ENCODE results near the gene OR51E1.

Gene OR51E1

DNA sequence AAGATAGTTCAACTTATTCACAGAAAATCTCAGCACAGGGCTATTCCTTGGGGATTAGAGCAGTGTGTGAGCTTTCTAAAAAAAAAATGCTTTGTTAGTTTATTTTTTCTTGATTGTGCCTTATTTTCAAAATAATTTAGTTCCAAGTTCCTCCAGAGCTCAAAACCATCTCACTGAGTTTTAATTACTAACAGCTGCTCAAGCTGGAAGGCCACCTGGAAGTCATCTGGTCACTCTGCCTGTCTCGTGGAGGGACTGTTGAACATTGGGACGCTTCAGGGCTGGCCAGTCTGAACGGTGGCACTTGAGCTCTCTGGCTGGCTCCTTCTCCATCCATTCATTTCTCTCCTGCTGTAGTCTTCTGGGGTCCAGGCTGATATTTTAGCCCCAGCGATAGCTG, 4.0 kb downstream of the OR51E1 start:
- DNase-seq (ENCODE audit: low read depth in 3 of 3), result no peak

GRCh38 chr11:4654635-4655369, 11.0 kb downstream of the OR51E1 start:
- no peak for DNase-seq (ENCODE audit: low read depth in 3 of 3)

DNA sequence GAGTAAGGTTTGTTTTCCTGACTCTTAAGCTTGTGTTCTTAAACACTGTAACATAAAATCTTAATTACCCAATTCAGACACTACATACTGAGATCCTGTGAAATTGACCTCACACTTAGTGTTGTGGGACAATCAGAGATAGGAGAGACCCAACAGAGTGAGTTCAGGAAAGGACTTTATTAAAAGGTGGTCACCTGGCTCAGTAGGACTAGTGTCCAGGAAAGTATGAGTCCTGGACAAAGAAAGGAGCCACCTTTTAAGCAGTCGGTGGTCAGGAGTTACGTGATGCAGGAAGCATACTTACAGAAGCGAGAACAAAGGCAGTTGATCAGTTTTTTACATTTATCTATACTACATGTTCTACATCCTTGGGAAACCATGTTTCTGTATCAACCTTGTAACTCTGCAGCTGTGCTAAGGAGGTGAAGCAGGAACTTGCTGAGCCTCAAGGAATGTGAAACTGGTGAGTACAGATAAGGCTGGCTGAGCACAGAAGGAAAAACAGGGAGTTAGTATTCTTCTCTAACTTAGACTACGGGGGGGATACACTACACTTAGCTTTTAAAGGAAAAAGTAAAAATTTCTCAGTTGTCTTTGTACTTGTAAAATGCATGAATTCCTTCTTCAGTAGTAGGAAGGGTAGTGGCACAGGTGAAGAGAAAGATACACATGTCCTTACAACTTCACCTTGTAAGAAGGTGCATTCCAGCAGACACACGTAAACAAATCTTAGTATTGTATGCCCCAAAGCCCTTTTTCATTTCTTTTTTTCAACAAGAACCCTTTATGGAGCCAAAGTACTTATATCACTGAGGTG, 15.1 kb downstream of the OR51E1 start:
- DNase-seq (ENCODE audit: low read depth in 3 of 3), result no peak

GRCh38 chr11:4662876-4663275, 19.1 kb downstream of the OR51E1 start:
- no peak for DNase-seq (ENCODE audit: low read depth in 3 of 3)

- DNase-seq (ENCODE audit: low read depth in 3 of 3), result no peak
Measured at GRCh38 chr11:4664183-4664582, 20.4 kb downstream of the OR51E1 start.

- no peak for DNase-seq (ENCODE audit: low read depth in 3 of 3)
Measured at GRCh38 chr11:4664786-4665185, 21.0 kb downstream of the OR51E1 start.

GRCh38 chr11:4665424-4665823, 21.6 kb downstream of the OR51E1 start:
- DNase-seq (ENCODE audit: low read depth in 3 of 3), result no peak

DNA sequence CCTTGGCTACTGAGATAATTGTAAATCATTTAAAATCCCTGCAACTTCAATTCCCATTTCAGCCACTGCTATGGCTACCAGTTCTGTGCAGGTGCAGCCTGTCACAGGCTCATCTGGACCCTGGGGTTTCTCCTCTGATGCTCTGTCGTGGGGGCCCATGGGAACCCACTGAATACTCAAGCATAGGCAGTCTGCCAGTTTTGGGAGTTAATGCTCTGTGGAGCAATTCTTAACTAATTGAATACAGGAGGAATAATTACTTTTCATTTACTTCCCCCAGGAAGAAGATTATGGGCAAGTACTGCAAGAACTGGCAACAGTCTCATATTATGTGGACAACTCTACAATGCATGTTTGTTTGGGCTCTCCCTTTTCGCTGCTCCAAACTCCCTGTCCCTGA, 28.0 kb downstream of the OR51E1 start:
- DNase-seq (ENCODE audit: low read depth in 3 of 3), result no peak

- DNase-seq (ENCODE audit: low read depth in 3 of 3), result no peak
Measured at GRCh38 chr11:4672470-4672869, 28.7 kb downstream of the OR51E1 start.

DNA sequence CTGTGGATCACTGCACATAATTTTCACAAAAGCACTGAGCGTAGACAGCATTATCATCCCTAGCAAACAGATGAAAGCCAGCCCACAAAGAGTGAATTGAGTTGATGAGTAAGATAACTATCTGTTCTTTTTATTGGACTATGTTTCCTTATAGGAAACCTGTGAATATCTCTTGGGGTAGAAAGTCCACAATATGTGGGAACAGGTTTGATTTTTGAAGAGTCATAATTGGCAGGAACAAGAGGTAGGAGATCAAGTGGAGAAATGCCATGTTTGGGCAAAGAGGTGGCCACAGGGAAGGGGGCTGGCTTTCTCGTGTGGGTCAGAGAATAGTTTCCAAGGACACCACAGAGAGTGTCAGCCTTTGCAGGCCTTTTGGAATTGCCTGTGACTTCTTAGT, 30.0 kb downstream of the OR51E1 start:
- DNase-seq (ENCODE audit: low read depth in 3 of 3), result no peak

DNA sequence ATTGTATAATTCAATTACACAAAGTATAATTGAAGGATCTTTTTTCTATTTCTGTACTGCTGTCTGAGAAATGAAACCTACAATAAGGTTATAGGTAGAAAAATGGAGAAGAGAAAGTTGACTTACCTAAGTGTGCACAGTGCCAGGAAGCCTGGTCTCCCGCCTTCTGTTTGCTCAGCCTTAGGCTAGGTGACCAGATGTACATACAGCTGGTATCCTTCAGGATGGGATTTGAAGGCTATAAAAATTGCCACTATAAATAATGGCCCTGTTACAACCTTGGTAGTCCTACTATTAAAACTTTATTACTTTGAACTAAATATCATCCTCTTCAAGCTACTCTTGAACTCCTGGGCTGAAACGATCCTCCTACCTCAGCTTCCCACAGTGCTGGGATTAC, 34.2 kb downstream of the OR51E1 start:
- no peak for DNase-seq (ENCODE audit: low read depth in 3 of 3)

DNA sequence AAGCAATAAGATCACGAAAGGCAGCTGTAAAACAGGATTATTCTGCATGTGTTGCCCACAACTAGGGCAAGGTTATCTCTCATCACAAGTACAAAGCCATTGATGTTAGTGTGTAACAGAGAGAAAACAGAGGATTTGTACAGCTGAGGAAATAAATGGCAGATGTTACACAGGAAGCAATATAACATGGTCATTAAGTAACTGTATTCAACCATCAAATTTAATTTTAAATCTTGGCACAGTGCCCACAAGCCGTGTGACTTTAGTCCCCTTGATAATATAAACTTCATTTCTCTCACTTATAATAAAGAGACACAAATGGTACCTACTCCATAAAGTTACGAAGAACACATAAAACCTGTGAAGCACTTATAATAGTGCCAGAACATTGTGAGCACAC, 36.6 kb downstream of the OR51E1 start:
- no peak for DNase-seq (ENCODE audit: low read depth in 3 of 3)

DNA sequence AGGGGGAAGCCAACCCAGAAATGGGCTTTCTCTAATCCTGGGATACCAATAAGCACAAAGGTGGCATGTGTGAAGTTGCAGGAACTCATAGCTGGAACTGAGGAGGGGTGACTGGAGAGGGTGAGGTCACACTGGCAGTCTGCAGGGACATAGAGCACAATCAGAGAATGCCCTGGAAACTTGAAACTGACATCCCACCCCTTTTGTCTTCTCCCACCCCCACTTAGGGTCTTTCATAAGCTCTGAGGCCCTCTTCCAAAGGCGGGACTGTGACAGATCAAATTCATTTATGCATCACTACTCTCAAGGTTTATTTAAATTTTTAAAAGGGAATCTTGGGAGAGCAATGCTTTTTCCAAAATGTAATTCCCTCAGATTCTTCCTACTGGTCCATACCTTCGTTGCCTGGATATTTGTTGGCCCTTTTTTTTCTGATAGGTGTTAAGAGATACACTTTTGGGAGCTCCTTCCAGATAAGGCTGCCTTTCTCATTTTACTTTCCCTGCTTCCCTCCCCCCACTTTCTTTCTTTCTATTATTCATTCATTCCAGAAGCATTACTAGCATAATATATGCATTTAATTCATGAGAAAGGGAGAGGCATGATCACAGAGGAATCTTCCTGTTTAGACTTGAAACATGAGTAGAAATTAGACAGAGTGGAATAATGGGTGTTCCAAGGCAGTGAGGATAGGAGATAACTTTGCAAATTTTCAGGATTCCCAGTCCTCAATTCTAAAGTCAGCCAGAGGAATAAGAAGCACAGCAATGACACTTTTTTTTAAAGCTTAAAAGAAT, 39.0 kb downstream of the OR51E1 start:
- DNase-seq (ENCODE audit: low read depth in 3 of 3), result no peak

DNA sequence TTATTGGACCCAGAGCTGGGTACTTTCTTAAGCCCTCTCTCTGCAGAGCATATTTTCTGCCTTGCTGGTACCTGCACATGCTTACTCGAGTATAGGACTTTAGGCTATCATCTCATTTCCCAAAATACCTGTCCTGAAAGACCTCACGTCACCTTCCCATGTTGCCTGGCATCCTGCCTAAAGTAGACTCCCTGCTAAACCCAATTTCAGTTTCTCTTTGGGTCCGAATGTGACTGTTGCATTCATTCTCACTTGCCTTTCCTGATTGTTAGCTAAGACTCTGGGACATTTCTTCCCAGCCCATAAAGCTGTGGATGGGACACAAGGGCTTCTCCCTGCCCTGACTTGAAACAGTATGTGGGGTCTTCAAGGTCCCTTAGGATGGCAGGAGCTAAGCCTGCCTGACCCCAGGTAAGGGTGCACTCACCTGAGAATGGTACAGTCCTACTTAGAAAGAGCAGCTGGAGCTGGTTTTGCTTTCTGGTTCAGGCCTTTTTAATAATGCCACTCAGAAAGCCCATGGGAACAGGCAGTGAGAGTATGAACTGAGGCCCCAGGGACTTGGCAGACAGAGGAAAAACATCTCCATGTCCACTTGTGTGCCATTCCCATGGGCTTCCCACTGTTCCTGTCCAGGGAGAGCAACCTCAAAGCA, 41.0 kb downstream of the OR51E1 start:
- no peak for DNase-seq (ENCODE audit: low read depth in 3 of 3)

- DNase-seq (ENCODE audit: low read depth in 3 of 3), result no peak
Measured at GRCh38 chr11:4695442-4695841, 51.7 kb downstream of the OR51E1 start.

DNA sequence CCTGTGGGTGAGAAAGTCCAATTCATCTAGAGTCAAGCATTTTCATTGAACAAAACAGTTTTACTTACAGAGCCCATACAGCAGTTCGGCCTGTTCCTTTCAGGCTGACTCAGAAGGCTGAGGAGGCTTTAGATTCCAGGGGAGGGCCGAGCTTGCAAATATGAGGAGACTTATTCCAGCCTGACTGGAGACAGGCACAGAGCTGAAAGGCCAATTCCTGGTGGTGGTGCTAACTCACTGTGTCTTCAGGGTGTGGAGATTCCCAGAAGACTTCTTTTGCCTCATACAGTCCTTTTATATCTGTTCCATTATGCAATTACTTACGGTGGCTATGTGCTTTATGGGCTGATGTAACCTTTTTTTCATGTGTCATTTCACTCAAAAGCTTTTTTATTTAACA, 53.8 kb downstream of the OR51E1 start, which contains the start of gene OR51E2:
TSS of gene OR51E2 (minus strand) at position 269 of the 400 bp plus-strand sequence. CDS start 15,142 bp downstream, outside the sequence.
- no peak for DNase-seq (ENCODE audit: low read depth in 3 of 3)

DNA sequence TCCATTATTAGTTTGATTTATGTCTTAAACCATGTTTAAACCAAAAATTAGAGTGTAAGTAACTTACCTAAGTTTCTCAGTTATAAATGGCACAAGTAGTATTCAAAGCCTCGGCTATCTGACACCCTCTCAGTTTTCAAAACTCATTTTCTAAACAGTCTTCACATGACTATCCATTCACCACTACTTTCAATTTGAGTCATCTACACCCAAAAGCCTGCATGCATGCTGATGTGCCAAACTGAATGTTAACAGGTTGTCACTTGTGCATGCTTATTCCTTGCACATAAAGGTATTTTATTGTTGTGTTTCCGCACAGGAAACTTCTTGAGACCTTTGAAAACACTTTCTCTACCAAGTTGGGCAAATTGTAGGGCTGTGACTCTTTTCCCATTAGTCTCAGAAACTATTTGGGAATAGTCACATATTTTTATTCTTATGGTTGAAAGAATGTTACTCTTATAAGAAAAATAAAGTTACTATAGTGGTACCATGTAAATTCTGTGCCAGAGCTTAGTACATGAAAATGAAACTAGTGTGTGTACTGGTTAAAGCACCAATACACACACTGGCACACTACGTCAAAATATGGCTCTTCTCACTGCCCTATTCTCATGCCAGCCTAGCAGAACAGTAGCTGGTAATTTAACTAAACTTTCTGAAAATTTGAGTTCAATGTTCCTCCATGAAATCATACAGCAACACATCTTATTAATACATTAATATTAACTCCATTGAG, 56.1 kb downstream of the OR51E1 start:
- DNase-seq (ENCODE audit: low read depth in 3 of 3), result no peak

- DNase-seq (ENCODE audit: low read depth in 3 of 3), result no peak
Measured at GRCh38 chr11:4700436-4700820, 56.6 kb downstream of the OR51E1 start.

DNA sequence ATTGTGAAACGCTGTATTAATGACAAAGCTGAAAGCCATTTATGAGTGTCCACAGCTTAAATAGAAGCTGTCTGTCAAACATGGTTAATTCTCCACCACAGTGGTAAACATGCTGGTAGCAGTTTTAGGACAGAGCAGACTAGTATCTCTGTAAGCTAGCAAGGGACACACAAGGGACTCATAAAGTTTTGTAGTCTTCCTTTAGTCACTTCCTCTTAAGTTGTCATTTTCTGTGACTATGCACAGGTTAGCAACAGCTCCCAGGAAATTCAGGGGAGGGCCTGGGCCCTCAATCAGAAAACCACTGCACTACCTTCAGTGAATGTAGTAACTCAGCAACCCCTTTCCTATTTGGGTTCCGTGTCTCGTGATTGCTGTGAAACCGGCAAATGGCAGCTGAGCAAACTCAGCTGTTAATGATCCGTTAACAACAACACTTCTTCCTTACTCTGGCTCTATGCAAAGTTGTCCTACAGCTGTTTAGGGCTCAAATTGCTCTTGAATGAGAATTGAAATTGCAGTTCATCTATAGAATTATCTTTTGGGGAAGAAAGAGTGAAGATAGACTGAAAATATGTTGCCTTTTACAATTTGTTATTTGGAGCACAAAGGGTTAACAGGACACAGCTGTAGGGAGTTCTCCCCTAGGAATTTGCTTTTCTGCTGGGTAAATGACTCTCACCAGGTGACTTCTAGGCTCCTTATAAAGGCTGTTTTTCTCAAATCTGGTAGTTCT, 60.4 kb downstream of the OR51E1 start, which contains the start of gene MMP26:
TSS of gene MMP26 (plus strand) at position 731 of the 736 bp plus-strand sequence.
- DNase-seq (ENCODE audit: low read depth in 3 of 3), result no peak

- no peak for DNase-seq (ENCODE audit: low read depth in 3 of 3)
Measured at GRCh38 chr11:4704790-4705334, 61.1 kb downstream of the OR51E1 start.
